ENCODE data around the gene SPDYE16.
"Not testable (repeated sequence)": the region's sequence is repeated elsewhere in the genome, so short reads cannot be mapped to it uniquely, and the experiment has no call there.

DNA sequence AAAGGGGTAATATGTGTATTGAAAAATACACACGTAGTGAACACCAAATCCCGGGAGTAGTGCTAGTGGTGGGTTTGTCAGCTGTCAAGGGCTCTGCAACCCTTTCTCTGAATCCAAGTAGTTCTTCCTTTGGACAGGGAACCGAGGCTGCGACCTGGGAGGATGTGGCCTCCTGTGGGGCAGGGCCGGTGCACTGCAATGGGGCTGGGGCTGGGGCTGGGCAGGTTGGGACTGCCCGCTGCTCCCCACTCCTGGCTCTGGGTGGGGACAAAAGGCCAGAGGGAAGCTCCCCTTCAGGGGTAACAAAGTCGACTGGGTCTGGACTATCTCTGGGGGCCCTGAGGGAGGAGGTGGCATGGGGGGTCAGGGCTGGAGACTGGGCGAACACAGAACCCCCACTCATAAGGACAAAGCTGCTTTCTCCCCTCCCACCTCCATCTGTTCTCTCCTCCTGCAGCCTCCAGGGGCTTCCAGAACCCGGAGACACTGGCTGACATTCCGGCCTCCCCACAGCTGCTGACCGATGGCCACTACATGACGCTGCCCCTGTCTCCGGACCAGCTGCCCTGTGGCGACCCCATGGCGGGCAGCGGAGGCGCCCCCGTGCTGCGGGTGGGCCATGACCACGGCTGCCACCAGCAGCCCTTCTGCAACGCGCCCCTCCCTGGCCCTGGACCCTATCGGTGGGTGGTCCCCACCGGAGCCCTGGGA, 31.7 kb downstream of the SPDYE16 start:
- TF ChIP-seq SMAD1 (IDR thresholded peaks at IDR 0.05; ENCODE audit: low read depth, partially characterized antibody); CHD1 (IDR thresholded peaks at IDR 0.05; ENCODE audit: low read depth, low read length); GABPA (IDR thresholded peaks at IDR 0.05; ENCODE audit: low read depth); ZNF274 (IDR thresholded peaks at IDR 0.05; ENCODE audit: insufficient read depth, insufficient read length); POLR2A (IDR thresholded peaks at IDR 0.05; ENCODE audit: low read depth, low read length); ZNF384 (IDR thresholded peaks at IDR 0.05; ENCODE audit: borderline replicate concordance, low read depth, low read length); EZH2 (IDR thresholded peaks at IDR 0.05; ENCODE audit: borderline replicate concordance, control insufficient read depth, low read depth, low read length); YY1 (IDR thresholded peaks at IDR 0.05; ENCODE audit: low read depth, low read length); ASH2L (IDR thresholded peaks at IDR 0.05; ENCODE audit: borderline replicate concordance, low read depth); SPI1 (IDR thresholded peaks at IDR 0.05; ENCODE audit: borderline replicate concordance, insufficient read depth, low read depth, low read length); MYC (IDR thresholded peaks at IDR 0.05; ENCODE audit: insufficient read depth, insufficient read length, insufficient replicate concordance, low read length, severe bottlenecking); TCF12 (IDR thresholded peaks at IDR 0.05; ENCODE audit: low read depth, low read length); JUNB (IDR thresholded peaks at IDR 0.05): not testable (repeated sequence)
- TF ChIP-seq, protein P1, sequence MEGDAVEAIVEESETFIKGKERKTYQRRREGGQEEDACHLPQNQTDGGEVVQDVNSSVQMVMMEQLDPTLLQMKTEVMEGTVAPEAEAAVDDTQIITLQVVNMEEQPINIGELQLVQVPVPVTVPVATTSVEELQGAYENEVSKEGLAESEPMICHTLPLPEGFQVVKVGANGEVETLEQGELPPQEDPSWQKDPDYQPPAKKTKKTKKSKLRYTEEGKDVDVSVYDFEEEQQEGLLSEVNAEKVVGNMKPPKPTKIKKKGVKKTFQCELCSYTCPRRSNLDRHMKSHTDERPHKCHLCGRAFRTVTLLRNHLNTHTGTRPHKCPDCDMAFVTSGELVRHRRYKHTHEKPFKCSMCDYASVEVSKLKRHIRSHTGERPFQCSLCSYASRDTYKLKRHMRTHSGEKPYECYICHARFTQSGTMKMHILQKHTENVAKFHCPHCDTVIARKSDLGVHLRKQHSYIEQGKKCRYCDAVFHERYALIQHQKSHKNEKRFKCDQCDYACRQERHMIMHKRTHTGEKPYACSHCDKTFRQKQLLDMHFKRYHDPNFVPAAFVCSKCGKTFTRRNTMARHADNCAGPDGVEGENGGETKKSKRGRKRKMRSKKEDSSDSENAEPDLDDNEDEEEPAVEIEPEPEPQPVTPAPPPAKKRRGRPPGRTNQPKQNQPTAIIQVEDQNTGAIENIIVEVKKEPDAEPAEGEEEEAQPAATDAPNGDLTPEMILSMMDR (IDR thresholded peaks at IDR 0.05 in 2 of 3, conservative IDR thresholded peaks at IDR 0.05 in 1 of 3; ENCODE audit: control insufficient read depth in 2 of 3, extremely low read depth in 1 of 3, insufficient read depth in 1 of 3, low read depth in 3 of 3, low read length in 3 of 3) = not testable (repeated sequence)

All from GM12878 (cell line).